Measurements from ENCODE around the gene TRIO.

Gene TRIO

DNA sequence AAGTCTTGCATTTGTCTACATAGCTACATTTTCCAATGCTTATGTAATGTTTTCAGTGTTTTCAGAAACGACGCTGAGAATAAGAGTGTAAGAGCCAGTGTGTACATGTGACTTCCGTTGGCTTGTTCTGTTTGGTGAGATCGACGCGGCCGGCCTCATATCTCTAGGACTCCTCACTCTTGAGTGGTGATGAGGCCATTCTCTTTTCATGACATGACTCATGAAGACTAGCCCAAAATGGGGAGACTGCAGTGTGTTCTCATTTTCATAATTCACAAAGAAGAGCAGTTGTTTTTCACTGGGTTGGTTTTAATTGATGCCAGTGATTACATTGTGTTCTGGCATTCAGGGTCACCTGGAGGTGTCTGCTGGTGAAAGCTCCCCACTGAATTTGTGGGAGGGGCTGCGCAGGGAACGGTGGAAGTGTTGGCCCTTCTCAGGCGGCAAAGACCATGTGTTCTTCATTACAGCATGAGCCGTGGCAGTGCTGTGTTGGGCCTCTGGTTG lies 306.9 kb downstream of the TRIO start:
- no peak for ATAC-seq (ENCODE audit: insufficient read depth, low read depth)
- no peak overlapping the region for H3K27ac ChIP-seq (ENCODE audit: low read length)
- H3K4me1 ChIP-seq (ENCODE audit: insufficient read depth, low read length) = no peaks in the 10 kb centered on the region

DNA sequence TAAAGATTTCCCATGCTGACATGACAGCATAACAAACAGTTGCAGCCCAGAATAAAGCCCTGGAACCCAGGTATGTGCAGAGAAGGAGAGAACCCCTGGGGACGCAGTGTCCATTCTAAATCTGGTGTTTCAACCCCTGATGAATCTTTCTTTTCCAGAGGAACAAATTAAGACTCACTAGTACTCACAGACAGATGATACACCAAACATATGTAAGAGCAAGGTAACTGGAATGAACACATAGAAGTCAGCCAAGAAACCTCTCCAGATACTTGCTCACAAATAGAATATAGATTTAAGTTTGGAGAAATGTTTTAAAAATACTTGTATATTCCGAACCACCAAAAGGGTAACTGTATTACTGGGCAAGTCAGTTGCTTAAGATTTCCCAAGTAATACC lies 307.6 kb downstream of the TRIO start:
- Histone ChIP-seq H3K4me2 (ENCODE audit: insufficient read depth, low read length) (no peak overlapping the region), H3K79me2 (ENCODE audit: insufficient read depth, low read length) (no peaks in the 10 kb centered on the region), H2AFZ (ENCODE audit: low read depth, low read length) (no peak overlapping the region), H3K36me3 (ENCODE audit: insufficient read depth, low read length) (no peaks in the 10 kb centered on the region), H3K9ac (ENCODE audit: low read depth, low read length) (no peak overlapping the region), H3K4me1 (ENCODE audit: insufficient read depth, low read length) (no peaks in the 10 kb centered on the region), H3K9me3 (ENCODE audit: insufficient read depth, low read length, severe bottlenecking) (no peaks in the 10 kb centered on the region), H4K20me1 (ENCODE audit: insufficient read depth, low read length) (no peaks in the 10 kb centered on the region), H3K27ac (ENCODE audit: low read length) (no peak overlapping the region), H3K4me3 (ENCODE audit: low read depth in 1 of 2, low read length in 2 of 2) (no peak overlapping the region), H3K27me3 (ENCODE audit: insufficient read depth, low read length, poor library complexity) (no peaks in the 10 kb centered on the region)
- no peak for TF ChIP-seq EZH2 (IDR thresholded peaks at IDR 0.05; ENCODE audit: borderline replicate concordance, low read depth, low read length, severe bottlenecking)
- TF ChIP-seq, protein P1, sequence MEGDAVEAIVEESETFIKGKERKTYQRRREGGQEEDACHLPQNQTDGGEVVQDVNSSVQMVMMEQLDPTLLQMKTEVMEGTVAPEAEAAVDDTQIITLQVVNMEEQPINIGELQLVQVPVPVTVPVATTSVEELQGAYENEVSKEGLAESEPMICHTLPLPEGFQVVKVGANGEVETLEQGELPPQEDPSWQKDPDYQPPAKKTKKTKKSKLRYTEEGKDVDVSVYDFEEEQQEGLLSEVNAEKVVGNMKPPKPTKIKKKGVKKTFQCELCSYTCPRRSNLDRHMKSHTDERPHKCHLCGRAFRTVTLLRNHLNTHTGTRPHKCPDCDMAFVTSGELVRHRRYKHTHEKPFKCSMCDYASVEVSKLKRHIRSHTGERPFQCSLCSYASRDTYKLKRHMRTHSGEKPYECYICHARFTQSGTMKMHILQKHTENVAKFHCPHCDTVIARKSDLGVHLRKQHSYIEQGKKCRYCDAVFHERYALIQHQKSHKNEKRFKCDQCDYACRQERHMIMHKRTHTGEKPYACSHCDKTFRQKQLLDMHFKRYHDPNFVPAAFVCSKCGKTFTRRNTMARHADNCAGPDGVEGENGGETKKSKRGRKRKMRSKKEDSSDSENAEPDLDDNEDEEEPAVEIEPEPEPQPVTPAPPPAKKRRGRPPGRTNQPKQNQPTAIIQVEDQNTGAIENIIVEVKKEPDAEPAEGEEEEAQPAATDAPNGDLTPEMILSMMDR (IDR thresholded peaks at IDR 0.05; ENCODE audit: borderline replicate concordance, extremely low read depth, low read length, poor library complexity, severe bottlenecking) = no peak
- DNase-seq (no peak), ATAC-seq (ENCODE audit: insufficient read depth, low read depth) (no peak)

More for the DNA sequence above, 306.9 kb downstream of the TRIO start:
- Histone ChIP-seq H3K4me3 (ENCODE audit: low read depth in 1 of 2, low read length in 2 of 2) (no peak overlapping the region), H2AFZ (ENCODE audit: low read depth, low read length) (no peak overlapping the region), H3K9me3 (ENCODE audit: insufficient read depth, low read length, severe bottlenecking) (no peaks in the 10 kb centered on the region), H3K4me2 (ENCODE audit: insufficient read depth, low read length) (no peak overlapping the region), H3K79me2 (ENCODE audit: insufficient read depth, low read length) (no peaks in the 10 kb centered on the region), H3K36me3 (ENCODE audit: insufficient read depth, low read length) (no peaks in the 10 kb centered on the region), H3K9ac (ENCODE audit: low read depth, low read length) (no peak overlapping the region), H4K20me1 (ENCODE audit: insufficient read depth, low read length) (no peaks in the 10 kb centered on the region), H3K27me3 (ENCODE audit: insufficient read depth, low read length, poor library complexity) (no peaks in the 10 kb centered on the region)
- DNase-seq = no peak
- TF ChIP-seq, protein P1 (IDR thresholded peaks at IDR 0.05; ENCODE audit: borderline replicate concordance, extremely low read depth, low read length, poor library complexity, severe bottlenecking) = no peak
- TF ChIP-seq EZH2 (IDR thresholded peaks at IDR 0.05; ENCODE audit: borderline replicate concordance, low read depth, low read length, severe bottlenecking) = no peak

DNA sequence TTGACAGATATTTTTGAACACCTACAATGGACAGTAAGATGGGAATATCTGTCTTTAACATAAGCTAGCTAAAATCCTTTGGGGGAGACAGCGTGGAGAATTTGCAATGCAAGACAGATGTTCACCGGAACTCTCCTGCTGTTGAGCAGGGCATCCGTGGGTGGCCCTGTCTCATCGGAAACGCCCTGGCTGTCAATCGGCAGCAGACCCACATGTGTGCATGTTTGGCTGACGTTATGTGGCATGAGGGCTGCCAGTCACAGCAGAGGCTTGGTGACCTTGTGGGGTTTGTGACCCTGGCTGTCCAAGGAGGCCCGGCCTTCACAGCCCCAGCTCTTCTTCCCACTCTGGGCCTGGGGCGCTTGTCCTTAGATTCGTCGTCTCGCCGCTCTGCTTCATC lies 308.7 kb downstream of the TRIO start:
- Histone ChIP-seq H4K20me1 (ENCODE audit: insufficient read depth, low read length) (no peaks in the 10 kb centered on the region), H3K36me3 (ENCODE audit: insufficient read depth, low read length) (no peaks in the 10 kb centered on the region), H3K27ac (ENCODE audit: low read length) (no peak overlapping the region), H3K9me3 (ENCODE audit: insufficient read depth, low read length, severe bottlenecking) (no peaks in the 10 kb centered on the region), H3K79me2 (ENCODE audit: insufficient read depth, low read length) (no peaks in the 10 kb centered on the region), H3K27me3 (ENCODE audit: insufficient read depth, low read length, poor library complexity) (no peaks in the 10 kb centered on the region), H3K4me3 (ENCODE audit: low read depth in 1 of 2, low read length in 2 of 2) (no peak overlapping the region), H3K4me1 (ENCODE audit: insufficient read depth, low read length) (no peaks in the 10 kb centered on the region), H3K9ac (ENCODE audit: low read depth, low read length) (no peak overlapping the region), H2AFZ (ENCODE audit: low read depth, low read length) (no peak overlapping the region), H3K4me2 (ENCODE audit: insufficient read depth, low read length) (no peak overlapping the region)
- no peak for ATAC-seq (ENCODE audit: insufficient read depth, low read depth)
- no peak for DNase-seq
- TF ChIP-seq EZH2 (IDR thresholded peaks at IDR 0.05; ENCODE audit: borderline replicate concordance, low read depth, low read length, severe bottlenecking) = no peak
- TF ChIP-seq, protein P1 (IDR thresholded peaks at IDR 0.05; ENCODE audit: borderline replicate concordance, extremely low read depth, low read length, poor library complexity, severe bottlenecking) = no peak
